ENCODE data around the gene CPO.

The CPO gene

DNA sequence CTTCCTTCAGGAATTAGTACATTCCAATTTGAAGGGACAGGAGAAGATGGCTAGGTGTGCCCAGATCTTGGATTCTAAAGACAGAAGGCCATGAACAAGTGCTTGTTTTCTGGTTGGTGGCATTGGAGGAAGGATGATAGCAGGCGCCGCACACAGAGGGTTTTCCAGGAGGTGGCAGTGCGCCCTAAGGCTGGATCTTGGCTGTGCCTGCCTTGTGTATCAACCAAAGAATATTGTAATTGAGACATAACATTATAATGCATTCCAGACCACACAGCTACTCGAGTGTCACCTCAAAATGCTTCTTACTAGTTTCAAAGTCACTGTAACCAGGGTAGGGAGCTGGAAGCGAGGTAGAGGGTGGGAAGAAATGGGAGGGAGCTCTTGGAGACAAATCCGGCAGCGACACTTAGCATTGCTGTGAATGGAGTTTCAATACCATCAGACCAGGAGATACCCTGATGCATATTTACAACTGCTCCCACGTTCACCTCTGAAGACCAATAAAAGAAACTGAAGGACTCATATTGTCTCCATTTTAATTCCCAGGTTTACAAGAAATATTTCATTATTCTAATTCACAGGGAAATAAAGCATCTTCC, 42.5 kb downstream of the CPO start:
- Histone ChIP-seq H3K9me2 (ENCODE audit: low read depth, low read length) (no peaks in the 10 kb centered on the region), H3F3A (ENCODE audit: insufficient read depth, low read length) (no peaks in the 10 kb centered on the region), H3K79me2 (ENCODE audit: insufficient read depth, low read length) (no peaks in the 10 kb centered on the region), H3K4me2 (ENCODE audit: low read length) (no peak overlapping the region), H3K27me3 (ENCODE audit: insufficient read depth, low read length) (no peaks in the 10 kb centered on the region), H4K20me1 (ENCODE audit: insufficient read depth, low read length) (no peaks in the 10 kb centered on the region), H3K4me1 (ENCODE audit: insufficient read depth, low read length, severe bottlenecking) (no peaks in the 10 kb centered on the region), H3K9ac (ENCODE audit: low read length) (no peak overlapping the region), H3K27ac (ENCODE audit: low read depth, low read length, poor library complexity, severe bottlenecking) (no peak overlapping the region), H3K36me3 (ENCODE audit: insufficient read depth, low read length) (no peaks in the 10 kb centered on the region), H2AFZ (ENCODE audit: low read length) (no peak overlapping the region), H3K9me3 (ENCODE audit: low read length) (no peaks in the 10 kb centered on the region), H3K4me3 (ENCODE audit: low read depth, low read length, poor library complexity, severe bottlenecking) (no peak overlapping the region)
- TF ChIP-seq EZH2 (IDR thresholded peaks at IDR 0.05; ENCODE audit: borderline replicate concordance, low read length), result no peak
- TF ChIP-seq, protein P1, sequence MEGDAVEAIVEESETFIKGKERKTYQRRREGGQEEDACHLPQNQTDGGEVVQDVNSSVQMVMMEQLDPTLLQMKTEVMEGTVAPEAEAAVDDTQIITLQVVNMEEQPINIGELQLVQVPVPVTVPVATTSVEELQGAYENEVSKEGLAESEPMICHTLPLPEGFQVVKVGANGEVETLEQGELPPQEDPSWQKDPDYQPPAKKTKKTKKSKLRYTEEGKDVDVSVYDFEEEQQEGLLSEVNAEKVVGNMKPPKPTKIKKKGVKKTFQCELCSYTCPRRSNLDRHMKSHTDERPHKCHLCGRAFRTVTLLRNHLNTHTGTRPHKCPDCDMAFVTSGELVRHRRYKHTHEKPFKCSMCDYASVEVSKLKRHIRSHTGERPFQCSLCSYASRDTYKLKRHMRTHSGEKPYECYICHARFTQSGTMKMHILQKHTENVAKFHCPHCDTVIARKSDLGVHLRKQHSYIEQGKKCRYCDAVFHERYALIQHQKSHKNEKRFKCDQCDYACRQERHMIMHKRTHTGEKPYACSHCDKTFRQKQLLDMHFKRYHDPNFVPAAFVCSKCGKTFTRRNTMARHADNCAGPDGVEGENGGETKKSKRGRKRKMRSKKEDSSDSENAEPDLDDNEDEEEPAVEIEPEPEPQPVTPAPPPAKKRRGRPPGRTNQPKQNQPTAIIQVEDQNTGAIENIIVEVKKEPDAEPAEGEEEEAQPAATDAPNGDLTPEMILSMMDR (IDR thresholded peaks at IDR 0.05; ENCODE audit: low read length), result no peak

DNA sequence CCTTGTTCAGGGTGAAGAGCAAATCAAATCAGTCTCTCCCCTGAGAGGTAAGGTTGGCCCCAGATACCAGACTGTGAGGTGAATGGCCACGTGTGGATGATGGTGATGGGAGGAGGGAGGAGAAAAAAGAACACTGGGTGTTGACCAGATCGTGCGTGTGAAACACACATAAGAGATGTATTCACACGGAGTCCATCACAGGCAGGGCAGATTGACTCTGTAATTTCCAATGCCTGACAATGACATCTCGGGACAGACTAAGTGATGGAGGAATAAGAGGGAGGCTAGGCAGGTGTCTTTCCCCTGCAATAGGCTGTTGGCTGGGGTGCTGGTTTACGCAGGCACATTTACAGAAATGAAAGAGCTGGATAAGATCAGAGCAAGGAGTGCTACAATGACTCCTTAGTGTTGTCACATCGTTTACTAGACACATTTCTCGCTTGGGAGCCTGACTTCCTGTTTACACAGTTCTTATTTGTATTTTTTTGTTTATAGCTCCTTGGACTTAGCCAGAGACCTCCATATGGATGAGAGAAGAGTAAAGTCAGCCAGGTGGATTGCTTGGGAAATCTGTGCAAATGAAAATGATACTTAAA, 43.1 kb downstream of the CPO start:
- no peak overlapping the region for H3K4me3 ChIP-seq (ENCODE audit: low read depth, low read length, poor library complexity, severe bottlenecking)
- no peaks in the 10 kb centered on the region for H3K4me1 ChIP-seq (ENCODE audit: insufficient read depth, low read length, severe bottlenecking)
- no peak overlapping the region for H3K27ac ChIP-seq (ENCODE audit: low read depth, low read length, poor library complexity, severe bottlenecking)

DNA sequence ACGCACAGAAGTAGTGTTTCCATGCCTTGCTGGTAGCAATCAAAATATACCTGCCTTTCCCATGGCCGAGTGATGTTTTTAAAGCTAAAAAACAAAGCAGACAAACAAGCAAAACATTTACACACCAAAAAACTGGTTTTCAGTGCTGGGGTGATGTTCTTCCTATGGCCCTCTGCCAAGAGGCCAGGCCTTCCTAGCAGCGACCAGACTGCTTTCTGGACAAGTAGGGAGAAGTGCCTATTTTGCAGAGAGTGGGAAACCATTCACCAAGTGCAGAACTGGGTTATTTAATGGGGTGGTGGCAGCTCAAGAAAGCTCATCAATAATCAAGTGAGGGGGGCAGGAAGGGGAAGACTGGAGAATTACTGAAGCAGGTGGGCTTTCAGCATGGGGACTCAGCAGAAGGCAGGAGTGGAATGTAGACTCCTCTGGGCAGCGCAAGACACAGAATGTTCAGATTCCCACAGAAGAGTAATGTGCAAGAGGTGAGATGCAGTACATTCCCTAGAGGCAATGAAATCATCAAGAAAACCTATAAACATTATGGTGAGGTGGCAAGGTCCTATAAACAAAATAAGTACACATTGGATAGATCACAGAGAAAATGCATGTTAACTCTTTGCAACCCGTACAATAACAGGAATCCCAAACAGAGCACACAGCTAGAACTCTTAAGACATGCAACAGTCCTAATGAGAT, 44.0 kb downstream of the CPO start:
- Histone ChIP-seq H3K27ac (ENCODE audit: low read depth, low read length, poor library complexity, severe bottlenecking) (no peak overlapping the region), H3F3A (ENCODE audit: insufficient read depth, low read length) (no peaks in the 10 kb centered on the region), H3K4me3 (ENCODE audit: low read depth, low read length, poor library complexity, severe bottlenecking) (no peak overlapping the region), H3K27me3 (ENCODE audit: insufficient read depth, low read length) (no peaks in the 10 kb centered on the region), H3K4me1 (ENCODE audit: insufficient read depth, low read length, severe bottlenecking) (no peaks in the 10 kb centered on the region), H3K9me3 (ENCODE audit: low read length) (no peaks in the 10 kb centered on the region), H3K36me3 (ENCODE audit: insufficient read depth, low read length) (no peaks in the 10 kb centered on the region), H3K9ac (ENCODE audit: low read length) (no peak overlapping the region), H3K79me2 (ENCODE audit: insufficient read depth, low read length) (no peaks in the 10 kb centered on the region), H3K9me2 (ENCODE audit: low read depth, low read length) (no peaks in the 10 kb centered on the region), H4K20me1 (ENCODE audit: insufficient read depth, low read length) (no peaks in the 10 kb centered on the region), H3K4me2 (ENCODE audit: low read length) (no peak overlapping the region), H2AFZ (ENCODE audit: low read length) (no peak overlapping the region)
- TF ChIP-seq, protein P1 (IDR thresholded peaks at IDR 0.05; ENCODE audit: low read length), result no peak
- TF ChIP-seq EZH2 (IDR thresholded peaks at IDR 0.05; ENCODE audit: borderline replicate concordance, low read length), result no peak

More for the DNA sequence above, 43.1 kb downstream of the CPO start:
- Histone ChIP-seq H3K4me2 (ENCODE audit: low read length) (no peak overlapping the region), H2AFZ (ENCODE audit: low read length) (no peak overlapping the region), H3K79me2 (ENCODE audit: insufficient read depth, low read length) (no peaks in the 10 kb centered on the region), H3K36me3 (ENCODE audit: insufficient read depth, low read length) (no peaks in the 10 kb centered on the region), H3K9me3 (ENCODE audit: low read length) (no peaks in the 10 kb centered on the region), H4K20me1 (ENCODE audit: insufficient read depth, low read length) (no peaks in the 10 kb centered on the region), H3K9ac (ENCODE audit: low read length) (no peak overlapping the region), H3F3A (ENCODE audit: insufficient read depth, low read length) (no peaks in the 10 kb centered on the region), H3K27me3 (ENCODE audit: insufficient read depth, low read length) (no peaks in the 10 kb centered on the region), H3K9me2 (ENCODE audit: low read depth, low read length) (no peaks in the 10 kb centered on the region)
- TF ChIP-seq, protein P1 (IDR thresholded peaks at IDR 0.05; ENCODE audit: low read length), result no peak
- no peak for TF ChIP-seq EZH2 (IDR thresholded peaks at IDR 0.05; ENCODE audit: borderline replicate concordance, low read length)
